Measurements from ENCODE around the gene STXBP5.

Gene STXBP5

GRCh38 chr6:147178355-147178754 is 25.9 kb upstream of the STXBP5 start:
- no peak for DNase-seq (ENCODE audit: low read depth in 3 of 3)

GRCh38 chr6:147179809-147180208 is 24.4 kb upstream of the STXBP5 start:
- DNase-seq (ENCODE audit: low read depth in 3 of 3): no peak

DNA sequence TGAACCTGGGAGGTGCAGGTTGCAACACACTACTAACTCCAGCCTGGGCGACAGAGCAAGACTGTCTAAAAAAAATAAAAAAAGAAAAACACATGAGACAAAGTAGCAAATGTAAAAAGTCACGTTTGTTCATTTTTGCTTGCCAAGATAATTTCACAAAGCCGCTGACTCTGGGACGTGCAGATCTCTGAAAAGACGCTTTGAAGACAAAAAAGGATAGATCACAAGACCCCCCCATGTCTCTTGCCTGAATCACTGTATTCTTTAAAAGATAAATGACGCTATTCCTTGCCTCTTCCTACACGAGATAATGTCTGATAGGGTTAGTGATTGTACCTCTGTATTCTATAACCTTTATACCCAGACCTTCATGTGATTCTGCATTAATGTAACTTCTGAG is 23.3 kb upstream of the STXBP5 start:
- no peak for DNase-seq (ENCODE audit: low read depth in 3 of 3)

- no peak for DNase-seq (ENCODE audit: low read depth in 3 of 3)
Observed at GRCh38 chr6:147184379-147184778, 19.8 kb upstream of the STXBP5 start.

DNA sequence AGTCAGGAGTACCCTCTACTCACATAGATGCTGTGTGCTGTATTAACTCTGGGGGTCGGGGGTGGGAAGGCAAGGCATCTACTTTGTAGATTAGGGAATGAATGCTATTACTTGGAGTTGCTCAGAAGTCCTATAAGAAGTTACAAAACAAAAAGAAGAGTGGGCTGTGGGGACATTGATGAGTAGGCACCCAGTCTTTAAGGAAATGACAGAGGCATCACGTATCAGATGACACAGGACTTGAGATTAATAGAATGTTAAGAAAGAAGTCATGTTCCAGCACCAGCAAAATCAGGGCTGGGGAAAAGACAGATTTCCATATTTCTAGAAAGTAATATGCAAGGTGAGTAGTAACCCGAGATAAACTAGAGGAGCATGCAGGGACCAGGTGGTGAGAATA is 19.0 kb upstream of the STXBP5 start:
- DNase-seq (ENCODE audit: low read depth in 3 of 3): no peak

DNA sequence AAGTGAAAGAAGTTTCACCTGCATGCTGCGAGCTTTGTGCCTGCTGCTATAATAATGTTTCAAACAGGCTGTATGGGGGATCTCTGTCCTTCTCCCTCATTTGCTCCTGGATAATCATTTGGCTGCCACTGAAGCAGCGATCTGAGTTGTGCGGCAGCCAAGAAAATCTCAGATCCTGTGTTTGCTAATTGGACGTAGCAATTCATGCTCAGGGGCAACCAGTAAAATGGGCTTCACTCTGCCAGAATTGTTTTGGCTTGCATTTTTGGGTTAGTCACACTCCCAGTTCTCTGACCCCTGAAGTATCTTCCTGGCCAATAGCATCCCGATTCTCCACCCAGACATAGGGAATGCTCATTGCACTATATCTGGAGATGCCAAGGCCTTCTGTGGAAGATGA is 13.7 kb upstream of the STXBP5 start:
- no peak for DNase-seq (ENCODE audit: low read depth in 3 of 3)

DNA sequence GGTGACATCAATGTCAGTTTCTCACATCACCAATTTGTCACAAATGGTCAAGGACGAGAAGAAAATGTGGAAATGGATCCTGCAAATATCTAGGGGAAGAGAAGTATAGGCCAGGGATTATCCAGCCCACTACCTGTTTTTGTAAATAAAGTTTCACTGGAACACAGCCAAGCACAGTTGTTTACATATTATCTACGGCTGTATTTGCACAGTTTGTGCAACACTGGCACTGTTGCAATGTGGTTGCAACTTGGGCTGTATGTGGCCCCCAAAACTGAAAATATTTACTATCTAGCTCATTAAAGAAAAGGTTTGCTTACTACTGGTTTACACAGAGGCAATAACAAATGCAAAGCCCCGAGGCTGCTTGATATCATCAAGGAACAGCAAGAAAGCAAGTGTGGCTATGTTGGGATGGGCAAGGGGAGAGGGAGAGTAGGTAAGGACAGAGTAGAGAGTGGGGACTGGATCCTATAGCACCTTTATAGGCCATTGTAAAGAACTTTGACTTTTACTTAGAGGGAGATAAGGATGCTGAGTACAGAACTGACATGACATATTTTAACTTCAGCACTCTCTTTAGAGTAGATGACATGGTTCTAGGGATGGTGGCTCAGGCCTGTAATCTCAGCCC is 11.8 kb upstream of the STXBP5 start:
- no peak for DNase-seq (ENCODE audit: low read depth in 3 of 3)

DNA sequence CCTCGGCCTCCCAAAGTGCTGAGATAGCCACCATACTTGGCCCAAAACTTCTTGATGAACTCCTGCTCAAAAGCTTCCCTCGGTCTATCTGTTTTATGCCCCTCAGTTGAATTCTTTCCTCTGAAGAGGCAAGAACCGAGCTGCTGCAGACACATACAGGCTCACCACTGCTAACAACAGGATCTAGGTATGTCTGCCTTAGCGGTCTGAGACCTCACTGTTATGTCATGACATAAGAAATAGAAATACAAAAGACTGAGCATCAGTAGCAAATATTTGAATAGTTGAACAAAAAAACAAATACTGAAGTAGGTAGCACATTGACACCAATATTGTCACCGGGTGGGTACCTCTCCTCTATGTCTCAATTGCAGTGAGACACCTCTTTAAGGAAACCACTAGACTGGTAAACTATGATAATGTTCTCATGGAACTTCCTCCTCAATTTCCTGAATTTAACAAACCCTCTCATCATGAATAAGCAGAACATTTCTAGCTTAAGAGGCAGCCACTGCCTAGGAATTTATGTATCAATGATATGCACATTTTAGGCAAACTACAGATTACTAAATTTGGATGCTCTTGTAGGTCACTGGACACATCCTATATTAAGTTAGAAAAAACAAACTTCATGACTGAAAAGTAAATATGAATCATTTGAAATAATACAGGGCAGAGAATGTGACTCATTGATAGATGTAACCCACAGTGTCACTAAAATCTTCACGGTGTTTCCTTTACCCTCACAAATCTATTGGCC is 9.4 kb upstream of the STXBP5 start:
- DNase-seq (ENCODE audit: low read depth in 3 of 3): no peak

GRCh38 chr6:147195510-147195909 is 8.7 kb upstream of the STXBP5 start:
- DNase-seq (ENCODE audit: low read depth in 3 of 3): no peak

GRCh38 chr6:147195987-147196386 is 8.2 kb upstream of the STXBP5 start:
- DNase-seq (ENCODE audit: low read depth in 3 of 3): no peak

GRCh38 chr6:147200711-147201110 is 3.5 kb upstream of the STXBP5 start:
- DNase-seq (ENCODE audit: low read depth in 3 of 3): no peak

GRCh38 chr6:147201885-147202515 is 2.2 kb upstream of the STXBP5 start:
- peak in 1 of 3 donors; percentile 8 for DNase-seq (ENCODE audit: low read depth in 3 of 3)

DNA sequence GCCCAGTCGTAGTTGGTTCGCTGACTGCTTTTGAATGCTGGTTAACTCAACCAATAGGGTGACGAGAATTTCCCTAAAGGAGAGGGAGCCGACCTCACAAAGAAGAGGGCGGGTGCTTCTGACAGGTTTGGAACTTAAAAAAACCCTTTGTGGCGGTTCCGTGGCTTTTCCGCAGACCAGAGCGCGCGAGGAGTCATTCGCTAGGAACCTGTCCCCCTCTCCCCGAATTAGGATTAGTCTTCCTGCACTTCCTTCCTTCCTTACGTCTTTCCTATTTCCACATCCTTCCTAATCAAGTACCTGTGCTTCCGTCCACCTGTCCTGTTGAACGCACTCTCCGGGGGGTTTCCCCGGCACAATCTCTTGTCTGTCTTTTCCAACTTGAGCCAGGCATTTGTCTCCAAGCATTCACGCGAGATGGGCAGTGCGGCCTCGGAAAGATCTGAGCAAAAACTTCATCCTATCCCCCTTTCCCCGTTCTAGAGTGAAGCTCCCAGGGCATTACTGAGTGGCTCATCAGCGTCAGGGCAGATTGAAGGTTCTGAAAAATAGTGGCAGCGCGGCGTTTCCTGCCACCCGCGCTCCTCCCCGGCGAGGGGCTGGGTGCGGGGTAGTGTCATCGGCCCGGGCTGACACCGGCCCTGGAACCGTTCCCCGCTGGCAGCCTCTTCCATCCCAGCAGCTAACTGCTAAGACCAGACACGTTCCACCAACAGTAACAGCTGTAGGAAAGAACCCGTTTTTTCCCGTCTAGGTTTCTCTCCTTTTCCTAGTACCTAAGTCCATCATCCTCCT is 1.5 kb upstream of the STXBP5 start:
- DNase-seq (ENCODE audit: low read depth in 3 of 3): peak; percentile 63 to 70 (median 67)

- DNase-seq (ENCODE audit: low read depth in 3 of 3): peak; percentile 29 to 57 (median 35)
Observed at GRCh38 chr6:147203311-147204059, 732 bp upstream of the STXBP5 start.

GRCh38 chr6:147204843-147205311 is 660 bp downstream of the STXBP5 start:
- DNase-seq (ENCODE audit: low read depth in 3 of 3): no peak

GRCh38 chr6:147205690-147206600 is 1.7 kb downstream of the STXBP5 start:
- DNase-seq (ENCODE audit: low read depth in 3 of 3): no peak

GRCh38 chr6:147207351-147207750 is 3.1 kb downstream of the STXBP5 start:
- no peak for DNase-seq (ENCODE audit: low read depth in 3 of 3)

DNA sequence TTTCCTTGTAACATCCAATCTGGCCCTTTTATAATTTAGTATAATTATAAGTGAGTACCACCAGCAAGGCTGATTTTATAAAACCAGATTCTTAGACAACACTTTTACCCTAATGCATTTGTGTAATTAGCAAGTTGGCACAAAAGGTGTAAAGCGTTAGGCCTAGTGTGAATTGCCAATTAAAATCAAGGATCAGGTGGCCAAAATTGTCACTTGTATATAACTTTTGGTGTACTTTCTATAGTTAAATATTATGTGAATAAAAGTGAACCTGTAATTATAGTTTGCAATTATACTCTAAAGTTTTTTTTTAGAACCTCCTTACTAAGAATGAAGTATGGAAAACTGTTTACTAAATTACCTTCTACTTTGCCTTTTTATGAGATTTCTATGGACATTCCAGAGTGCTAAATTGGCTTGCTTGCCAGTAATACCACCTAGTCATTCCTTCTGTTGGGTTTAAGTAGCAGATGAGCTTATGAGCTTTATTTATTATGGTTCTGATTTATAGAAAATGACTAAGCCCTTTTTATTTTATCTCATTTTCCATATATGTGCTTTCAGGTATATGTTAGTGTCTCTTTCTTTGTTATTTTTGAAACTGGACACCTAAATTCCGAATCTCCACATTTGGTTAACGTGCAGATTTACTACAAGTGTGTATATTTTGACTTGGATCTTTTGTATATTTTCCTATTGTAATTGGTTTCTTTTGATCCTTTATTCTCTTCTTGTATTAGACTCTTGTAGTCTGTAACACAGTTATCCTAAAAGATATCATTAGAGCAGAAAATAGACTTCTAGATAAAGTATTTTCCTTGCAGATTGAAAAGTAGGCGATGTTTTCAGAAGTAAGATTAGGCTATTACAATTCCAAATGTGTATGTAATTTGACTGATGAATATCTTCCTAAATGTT is 3.9 kb downstream of the STXBP5 start:
- no peak for DNase-seq (ENCODE audit: low read depth in 3 of 3)

GRCh38 chr6:147209762-147210449 is 5.7 kb downstream of the STXBP5 start:
- DNase-seq (ENCODE audit: low read depth in 3 of 3): no peak
